Naive B cell (primary cell): ENCODE results near the gene PRKCG. TPM values are rescaled to one million over a fixed set of nuclear protein-coding genes. Genes with fewer than 3 reads are reported as not detected.
A peak's percentile ranks its signal among the peaks of the same experiment; 100 is the strongest.

ENCODE experiments used
- ATAC-seq, 2 donors: fragments of 150-1000 bp; cut with Tn5 transposase; 2 replicates each; pipeline ENCODE4 v1.10.0; 2021; ENCODE audit warnings: low read depth in 2 of 2, mild to moderate bottlenecking in 2 of 2, moderate library complexity in 2 of 2
- DNase-seq: peaks from one replicate; pipeline ENCODE4 v3.0.0; 2022
- H3K27ac Mint-ChIP-seq, 6 donors: one replicate each; pipeline ENCODE4 v1.8.0; 2020 to 2022; ENCODE audit warnings: mild to moderate bottlenecking in 6 of 6, mixed read lengths in 6 of 6, moderate library complexity in 5 of 6, inconsistent platforms in 2 of 6
- H3K27me3 Mint-ChIP-seq, 3 donors: one replicate each; pipeline ENCODE4 v1.8.0; 2021 to 2022; ENCODE audit warnings: mixed read lengths in 3 of 3, mild to moderate bottlenecking in 1 of 3
- H3K36me3 Mint-ChIP-seq, 2 donors: one replicate each; pipeline ENCODE4 v1.8.0; 2020 to 2022; ENCODE audit warnings: mixed read lengths in 2 of 2, inconsistent platforms in 1 of 2, mild to moderate bottlenecking in 1 of 2
- H3K4me1 Mint-ChIP-seq, 3 donors: one replicate each; pipeline ENCODE4 v1.8.0; 2020 to 2022; ENCODE audit warnings: mixed read lengths in 3 of 3, inconsistent platforms in 1 of 3, mild to moderate bottlenecking in 1 of 3, moderate library complexity in 1 of 3
- H3K4me3 Mint-ChIP-seq, 8 donors: one replicate each; pipeline ENCODE4 v1.8.0; 2020 to 2022; ENCODE audit warnings: mild to moderate bottlenecking in 8 of 8, mixed read lengths in 8 of 8, moderate library complexity in 8 of 8, inconsistent platforms in 2 of 8
- H3K9me3 Mint-ChIP-seq, 7 donors: one replicate each; pipeline ENCODE4 v1.8.0; 2020 to 2022; ENCODE audit warnings: mixed read lengths in 7 of 7, mild to moderate bottlenecking in 5 of 7, inconsistent platforms in 2 of 7, moderate library complexity in 1 of 7
- polyA plus RNA-seq, 6 donors: library from polyadenylated mRNA; unstranded; fragments of 300-500 nt; fragmentation: Illumina TruSeq; gene quantifications; one replicate each; pipeline ENCODE4 v1.2.3, GENCODE V29; 2021; ENCODE audit warnings: low read depth in 6 of 6

The PRKCG gene
- polyA plus RNA-seq, 6 donors from 2014 or later, result 0.31 to 0.35 TPM; not detected in 4

DNA sequence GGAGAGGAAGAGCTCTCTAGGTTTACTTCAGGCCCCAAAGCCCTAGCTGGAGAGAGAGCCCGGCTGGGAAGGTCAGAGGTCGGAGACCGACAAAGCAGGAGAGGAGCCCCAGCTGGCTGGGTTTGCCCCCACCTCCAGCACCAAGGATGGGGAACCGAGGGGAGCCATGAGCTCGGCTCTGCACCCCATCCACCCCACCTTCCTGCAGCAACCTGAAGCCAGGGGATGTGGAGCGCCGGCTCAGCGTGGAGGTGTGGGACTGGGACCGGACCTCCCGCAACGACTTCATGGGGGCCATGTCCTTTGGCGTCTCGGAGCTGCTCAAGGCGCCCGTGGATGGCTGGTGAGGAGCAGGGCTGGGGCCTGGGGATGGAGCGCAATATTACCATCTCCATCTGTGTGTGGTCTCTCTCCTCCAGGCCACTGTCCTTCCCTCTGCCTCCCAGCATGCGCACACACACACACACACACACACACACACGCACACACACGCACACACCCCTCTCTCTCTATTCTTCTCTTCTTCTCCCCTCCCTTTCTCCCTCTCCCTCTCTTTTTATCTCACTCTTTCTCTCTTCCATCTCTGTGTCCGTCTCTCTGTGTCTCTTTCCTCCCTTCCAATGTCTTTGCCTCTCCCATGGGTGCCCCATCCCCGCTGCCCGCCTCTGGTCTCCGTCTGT lies 10.4 kb downstream of the PRKCG start:
- Mint-ChIP-seq H3K27ac (peak overlapping the region in 2 of 6 donors; percentile 4 to 49), H3K9me3 (peaks cover 0 to 6% (median 0%) of the 10 kb centered on the region in 7 donors), H3K27me3 (peaks cover 37 to 59% (median 49%) of the 10 kb centered on the region in 3 donors), H3K4me3 (no peak overlapping the region), H3K36me3 (peaks cover 0 to 10% of the 10 kb centered on the region in 2 donors), H3K4me1 (peaks cover 0 to 7% (median 6%) of the 10 kb centered on the region in 3 donors)
- ATAC-seq (no peak), DNase-seq (no peak)

DNA sequence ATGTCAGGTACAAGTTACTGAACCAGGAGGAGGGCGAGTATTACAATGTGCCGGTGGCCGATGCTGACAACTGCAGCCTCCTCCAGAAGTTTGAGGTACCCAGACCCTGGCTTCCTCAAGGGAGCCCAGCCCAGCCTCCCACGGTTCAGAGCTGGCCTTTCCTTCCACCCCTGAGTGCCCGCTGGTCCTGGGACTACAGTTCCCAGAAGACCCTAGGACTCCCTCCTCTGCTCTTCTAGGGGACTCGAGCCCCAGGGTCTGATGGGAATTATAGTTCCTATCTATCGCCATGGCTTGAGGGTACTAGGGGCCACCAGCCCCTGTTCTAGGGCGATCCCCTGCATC lies 11.0 kb downstream of the PRKCG start:
- ATAC-seq (no peak), DNase-seq (no peak)
- peaks cover 3 to 10% (median 6%) of the 10 kb centered on the region in 3 donors for H3K4me1 Mint-ChIP-seq
- H3K36me3 Mint-ChIP-seq, result peaks cover 0 to 15% of the 10 kb centered on the region in 2 donors
- no peak overlapping the region for H3K27ac Mint-ChIP-seq
- H3K27me3 Mint-ChIP-seq, result peaks cover 39 to 64% (median 54%) of the 10 kb centered on the region in 3 donors
- H3K9me3 Mint-ChIP-seq, result peaks cover 0 to 6% (median 0%) of the 10 kb centered on the region in 7 donors
- no peak overlapping the region for H3K4me3 Mint-ChIP-seq

DNA sequence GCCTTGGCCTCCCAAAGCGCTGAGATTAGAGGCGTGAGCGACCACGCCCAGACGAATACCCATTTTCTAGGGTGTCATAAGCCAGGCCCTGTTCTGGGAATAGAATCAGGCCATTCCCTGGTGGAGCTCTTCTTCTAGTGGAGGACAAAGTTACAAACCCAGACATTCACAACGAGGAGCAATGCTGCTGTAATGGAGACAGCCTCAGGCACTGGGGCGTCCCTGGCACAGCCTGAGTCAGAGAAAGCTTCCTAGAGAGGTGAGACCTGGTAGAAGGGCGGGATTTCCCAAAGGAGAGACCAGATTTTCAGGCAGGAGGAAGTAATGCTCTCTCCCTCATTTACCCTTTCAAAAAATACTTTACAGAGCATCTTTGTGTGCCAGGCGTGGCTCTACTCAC lies 12.7 kb downstream of the PRKCG start:
- H3K4me3 Mint-ChIP-seq, result no peak overlapping the region
- H3K27ac Mint-ChIP-seq, result no peak overlapping the region
- peaks cover 7 to 15% (median 10%) of the 10 kb centered on the region in 3 donors for H3K4me1 Mint-ChIP-seq
- DNase-seq (no peak), ATAC-seq (no peak)
- peaks cover 42 to 81% (median 71%) of the 10 kb centered on the region in 3 donors for H3K27me3 Mint-ChIP-seq
- peaks cover 4 to 19% of the 10 kb centered on the region in 2 donors for H3K36me3 Mint-ChIP-seq
- H3K9me3 Mint-ChIP-seq, result peaks cover 0 to 6% (median 2%) of the 10 kb centered on the region in 7 donors

DNA sequence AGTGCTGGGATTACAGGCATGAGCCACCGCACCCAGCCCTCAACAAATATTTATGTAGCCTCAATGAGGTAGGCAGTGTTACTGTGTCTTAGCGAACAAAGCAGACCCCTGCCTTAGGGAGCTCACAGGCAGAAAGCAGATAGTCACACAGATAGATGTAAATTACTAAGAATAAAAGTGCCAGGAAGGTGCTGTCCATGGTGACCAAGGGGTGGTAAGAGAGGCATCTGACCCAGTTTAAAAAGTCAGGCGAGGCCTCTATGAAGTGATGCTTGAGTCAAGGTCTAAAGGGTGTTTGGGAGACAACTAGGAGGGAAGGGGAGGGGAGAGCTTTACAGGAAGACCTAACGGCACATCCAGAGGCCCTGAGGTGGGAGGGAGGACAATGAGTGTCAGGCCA lies 14.7 kb downstream of the PRKCG start:
- ATAC-seq (no peak), DNase-seq (no peak)
- H3K4me1 Mint-ChIP-seq, result peaks cover 6 to 11% (median 7%) of the 10 kb centered on the region in 3 donors
- H3K4me3 Mint-ChIP-seq, result no peak overlapping the region
- H3K27me3 Mint-ChIP-seq, result peaks cover 56 to 85% (median 69%) of the 10 kb centered on the region in 3 donors
- H3K36me3 Mint-ChIP-seq, result peaks cover 4 to 16% of the 10 kb centered on the region in 2 donors
- H3K27ac Mint-ChIP-seq, result no peak overlapping the region
- peaks cover 0 to 6% (median 2%) of the 10 kb centered on the region in 7 donors for H3K9me3 Mint-ChIP-seq

DNA sequence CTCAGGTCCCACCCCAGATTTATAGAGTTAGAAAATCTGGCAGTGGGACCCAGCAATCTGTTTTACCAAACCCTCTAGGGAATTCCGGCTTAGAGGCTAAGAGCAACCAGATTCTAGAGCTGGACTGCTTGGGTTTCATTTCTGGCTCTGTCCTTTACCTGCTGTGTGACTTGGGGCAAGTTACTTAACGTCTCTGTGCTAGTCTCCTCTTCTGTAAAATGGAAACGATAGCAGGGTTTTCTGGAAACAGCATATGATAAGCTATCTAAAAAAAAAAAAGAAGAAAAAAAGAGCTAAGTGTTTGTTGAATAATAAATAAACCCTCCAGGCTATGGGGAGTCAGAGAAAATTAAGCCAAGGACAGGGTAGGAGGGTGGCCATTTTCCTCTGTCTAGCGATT lies 15.5 kb downstream of the PRKCG start:
- Mint-ChIP-seq H3K36me3 (peaks cover 4 to 9% of the 10 kb centered on the region in 2 donors), H3K27ac (no peak overlapping the region), H3K9me3 (peaks cover 0 to 6% (median 2%) of the 10 kb centered on the region in 7 donors), H3K4me1 (peaks cover 6 to 11% (median 7%) of the 10 kb centered on the region in 3 donors), H3K4me3 (no peak overlapping the region), H3K27me3 (peaks cover 54 to 77% (median 69%) of the 10 kb centered on the region in 3 donors)
- no peak for DNase-seq
- no peak for ATAC-seq

DNA sequence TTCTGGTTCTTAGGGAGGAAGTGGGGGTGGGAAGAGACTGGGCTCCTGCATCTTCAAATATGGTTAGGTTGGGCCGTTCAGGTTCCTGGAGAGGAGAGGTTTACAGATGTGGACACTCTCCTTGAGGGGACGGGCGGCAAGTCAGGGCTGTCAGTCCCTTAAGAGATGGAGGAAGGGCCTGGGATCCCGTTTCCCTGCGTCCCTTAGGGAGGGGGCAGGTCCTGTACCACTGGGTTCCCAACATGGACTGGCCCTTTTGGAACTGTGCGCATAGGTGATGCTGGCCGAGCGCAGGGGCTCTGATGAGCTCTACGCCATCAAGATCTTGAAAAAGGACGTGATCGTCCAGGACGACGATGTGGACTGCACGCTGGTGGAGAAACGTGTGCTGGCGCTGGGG lies 16.2 kb downstream of the PRKCG start:
- DNase-seq (no peak), ATAC-seq (no peak)
- H3K36me3 Mint-ChIP-seq, result peaks cover 4 to 9% of the 10 kb centered on the region in 2 donors
- H3K4me3 Mint-ChIP-seq, result peak overlapping the region in 1 of 8 donors; percentile 30
- peaks cover 6 to 11% (median 7%) of the 10 kb centered on the region in 3 donors for H3K4me1 Mint-ChIP-seq
- H3K9me3 Mint-ChIP-seq, result peaks cover 0 to 6% (median 2%) of the 10 kb centered on the region in 7 donors
- no peak overlapping the region for H3K27ac Mint-ChIP-seq
- peaks cover 49 to 70% (median 65%) of the 10 kb centered on the region in 3 donors for H3K27me3 Mint-ChIP-seq

DNA sequence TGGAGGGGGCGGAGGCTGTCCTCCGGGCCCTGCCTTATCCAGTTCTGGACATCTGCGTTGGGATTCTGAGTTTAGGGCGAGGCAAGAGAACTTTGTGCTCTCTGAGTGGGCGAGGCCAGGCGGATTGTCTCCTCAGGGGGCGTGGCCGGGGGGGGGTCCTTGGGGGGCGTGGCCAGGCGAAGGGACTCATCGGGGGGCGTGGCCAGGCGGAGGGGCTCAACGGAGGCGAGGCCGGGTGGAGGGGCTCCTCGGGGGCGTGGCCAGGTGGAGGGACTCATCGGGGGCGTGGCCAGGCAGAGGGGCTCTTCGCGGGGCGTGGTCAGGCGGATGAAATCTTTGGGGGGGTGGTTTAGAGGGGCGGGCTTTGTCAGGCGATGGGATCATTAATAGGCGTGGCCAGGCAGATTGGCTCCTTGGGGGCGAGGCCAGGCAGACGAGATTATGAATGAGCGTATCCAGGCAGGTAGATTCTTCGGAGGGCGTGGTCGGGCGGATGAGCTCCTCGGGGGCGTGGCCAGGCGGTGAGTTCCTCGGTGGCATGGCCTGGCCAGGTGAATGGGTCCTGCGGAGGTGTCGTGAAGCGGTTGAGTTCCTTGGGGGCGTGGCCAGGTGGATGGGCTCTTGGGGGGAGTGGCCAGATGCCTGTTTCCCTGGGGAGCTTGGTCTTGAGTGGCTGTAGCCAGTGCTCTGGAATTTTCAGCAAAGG lies 16.8 kb downstream of the PRKCG start:
- ATAC-seq (no peak), DNase-seq (no peak)
- H3K27me3 Mint-ChIP-seq, result peaks cover 46 to 66% (median 60%) of the 10 kb centered on the region in 3 donors
- peaks cover 0 to 6% (median 2%) of the 10 kb centered on the region in 7 donors for H3K9me3 Mint-ChIP-seq
- peak overlapping the region in 3 of 8 donors; percentile 12 to 42 (median 30) for H3K4me3 Mint-ChIP-seq
- peaks cover 6 to 11% (median 7%) of the 10 kb centered on the region in 3 donors for H3K4me1 Mint-ChIP-seq
- H3K36me3 Mint-ChIP-seq, result peaks cover 4 to 9% of the 10 kb centered on the region in 2 donors
- peak overlapping the region in 2 of 6 donors; percentile 24 to 76 for H3K27ac Mint-ChIP-seq

DNA sequence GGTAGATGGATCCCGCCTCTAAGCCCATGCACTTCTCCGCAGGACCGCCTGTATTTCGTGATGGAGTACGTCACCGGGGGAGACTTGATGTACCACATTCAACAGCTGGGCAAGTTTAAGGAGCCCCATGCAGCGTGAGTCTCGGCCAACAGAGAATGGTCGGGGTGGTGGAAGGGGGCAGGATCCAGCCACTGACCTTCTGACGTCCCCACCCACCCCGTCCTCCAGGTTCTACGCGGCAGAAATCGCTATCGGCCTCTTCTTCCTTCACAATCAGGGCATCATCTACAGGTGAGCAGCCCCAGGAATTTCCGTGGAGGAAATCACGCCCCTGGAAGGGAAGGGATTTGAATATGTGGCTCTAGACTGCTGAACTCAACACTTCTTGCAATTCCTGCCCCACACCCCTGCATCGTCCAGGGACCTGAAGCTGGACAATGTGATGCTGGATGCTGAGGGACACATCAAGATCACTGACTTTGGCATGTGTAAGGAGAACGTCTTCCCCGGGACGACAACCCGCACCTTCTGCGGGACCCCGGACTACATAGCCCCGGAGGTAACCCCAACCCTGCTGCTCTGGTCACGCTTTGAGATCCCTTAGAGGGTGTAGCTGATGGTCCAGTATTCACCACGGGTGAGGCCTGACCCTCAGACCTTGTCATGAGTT lies 18.3 kb downstream of the PRKCG start:
- H3K27ac Mint-ChIP-seq, result no peak overlapping the region
- no peak for DNase-seq
- peaks cover 6 to 11% (median 7%) of the 10 kb centered on the region in 3 donors for H3K4me1 Mint-ChIP-seq
- H3K9me3 Mint-ChIP-seq, result peaks cover 0 to 6% (median 4%) of the 10 kb centered on the region in 7 donors
- H3K4me3 Mint-ChIP-seq, result no peak overlapping the region
- H3K27me3 Mint-ChIP-seq, result peaks cover 51 to 69% (median 63%) of the 10 kb centered on the region in 3 donors
- peaks cover 4 to 9% of the 10 kb centered on the region in 2 donors for H3K36me3 Mint-ChIP-seq
- no peak for ATAC-seq

DNA sequence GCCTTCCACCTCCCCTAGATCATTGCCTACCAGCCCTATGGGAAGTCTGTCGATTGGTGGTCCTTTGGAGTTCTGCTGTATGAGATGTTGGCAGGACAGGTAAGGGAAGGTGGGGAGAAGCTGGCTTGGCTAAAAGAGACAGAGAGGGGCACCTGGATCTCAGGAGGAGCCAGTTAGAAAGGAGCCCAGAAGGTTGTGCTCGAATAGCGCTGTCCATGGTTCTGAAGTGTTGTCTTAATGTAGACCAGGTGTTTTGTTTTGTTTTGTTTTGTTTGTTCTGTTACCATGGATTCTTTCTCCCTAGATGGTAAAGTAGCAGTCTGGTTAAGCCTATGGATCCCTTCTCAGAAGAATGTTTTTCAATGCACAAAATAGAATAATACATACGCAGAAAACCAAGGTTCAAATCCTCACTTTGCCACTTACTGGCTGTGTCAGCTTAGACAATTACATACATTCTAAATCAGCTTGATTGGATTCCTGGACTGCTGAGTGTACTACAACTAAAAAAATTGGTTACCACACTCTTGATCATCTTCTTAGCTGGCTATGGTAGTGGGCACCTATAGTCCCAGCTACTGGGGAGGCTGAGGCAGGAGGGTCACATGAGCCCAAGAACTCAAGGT lies 21.2 kb downstream of the PRKCG start:
- Mint-ChIP-seq H3K4me3 (no peak overlapping the region), H3K36me3 (peaks cover 4 to 28% of the 10 kb centered on the region in 2 donors), H3K27ac (peak overlapping the region in 1 of 6 donors; percentile 62), H3K9me3 (peaks cover 0 to 10% (median 3%) of the 10 kb centered on the region in 7 donors), H3K4me1 (peaks cover 24 to 28% (median 25%) of the 10 kb centered on the region in 3 donors), H3K27me3 (peaks cover 62 to 75% (median 72%) of the 10 kb centered on the region in 3 donors)
- DNase-seq, result no peak
- peak in 1 of 2 donors; percentile 22 for ATAC-seq

DNA sequence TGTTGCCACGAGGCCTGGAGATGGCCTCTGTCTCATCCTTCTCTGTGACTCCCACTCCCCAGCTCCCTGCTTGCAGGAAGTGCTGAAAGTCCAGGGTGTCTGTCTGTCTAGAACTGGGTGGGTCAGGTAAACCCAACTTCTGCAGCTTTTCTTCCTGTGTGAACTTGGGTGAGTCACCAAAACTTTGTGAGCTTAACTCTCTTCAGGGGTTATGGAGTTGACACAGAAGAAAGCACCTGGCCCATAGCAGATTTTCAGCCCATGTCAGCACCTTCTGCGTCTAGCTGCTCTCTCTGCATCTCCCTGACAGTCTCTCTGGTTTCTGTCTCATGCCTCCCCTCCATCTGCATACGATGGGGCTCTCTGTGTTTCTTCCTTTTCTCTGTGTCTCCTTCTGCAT lies 22.9 kb downstream of the PRKCG start:
- Mint-ChIP-seq H3K9me3 (peaks cover 0 to 10% (median 5%) of the 10 kb centered on the region in 7 donors), H3K4me1 (peaks cover 32 to 37% (median 32%) of the 10 kb centered on the region in 3 donors), H3K4me3 (no peak overlapping the region), H3K27me3 (peaks cover 62 to 73% (median 72%) of the 10 kb centered on the region in 3 donors), H3K36me3 (peaks cover 0 to 40% of the 10 kb centered on the region in 2 donors), H3K27ac (no peak overlapping the region)
- no peak for ATAC-seq
- no peak for DNase-seq

DNA sequence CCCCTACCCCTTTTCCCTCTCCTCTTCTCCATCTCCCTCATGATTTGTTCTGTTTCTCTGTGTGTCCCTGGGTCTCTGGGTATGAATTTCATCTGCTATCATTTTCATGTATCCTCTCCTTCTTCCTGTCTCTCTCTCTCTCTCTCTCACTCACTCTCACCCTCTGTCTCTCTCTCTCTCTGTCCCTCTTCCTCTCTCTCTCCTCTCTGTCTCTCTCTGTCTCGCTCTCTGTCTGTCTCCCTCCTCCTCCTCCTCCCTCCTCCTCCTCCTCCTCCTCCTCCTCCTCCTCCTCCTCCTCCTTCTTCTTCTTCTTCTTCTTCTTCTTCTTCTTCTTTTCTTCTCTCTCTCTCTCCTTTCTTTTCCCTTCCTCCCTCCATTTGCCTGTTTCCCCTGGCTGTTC lies 23.8 kb downstream of the PRKCG start:
- Mint-ChIP-seq H3K36me3 (peaks cover 0 to 49% of the 10 kb centered on the region in 2 donors), H3K4me3 (no peak overlapping the region), H3K27me3 (peaks cover 62 to 80% (median 73%) of the 10 kb centered on the region in 3 donors), H3K9me3 (peaks cover 2 to 10% (median 5%) of the 10 kb centered on the region in 7 donors), H3K4me1 (peaks cover 35 to 45% (median 36%) of the 10 kb centered on the region in 3 donors), H3K27ac (no peak overlapping the region)
- no peak for ATAC-seq
- no peak for DNase-seq

DNA sequence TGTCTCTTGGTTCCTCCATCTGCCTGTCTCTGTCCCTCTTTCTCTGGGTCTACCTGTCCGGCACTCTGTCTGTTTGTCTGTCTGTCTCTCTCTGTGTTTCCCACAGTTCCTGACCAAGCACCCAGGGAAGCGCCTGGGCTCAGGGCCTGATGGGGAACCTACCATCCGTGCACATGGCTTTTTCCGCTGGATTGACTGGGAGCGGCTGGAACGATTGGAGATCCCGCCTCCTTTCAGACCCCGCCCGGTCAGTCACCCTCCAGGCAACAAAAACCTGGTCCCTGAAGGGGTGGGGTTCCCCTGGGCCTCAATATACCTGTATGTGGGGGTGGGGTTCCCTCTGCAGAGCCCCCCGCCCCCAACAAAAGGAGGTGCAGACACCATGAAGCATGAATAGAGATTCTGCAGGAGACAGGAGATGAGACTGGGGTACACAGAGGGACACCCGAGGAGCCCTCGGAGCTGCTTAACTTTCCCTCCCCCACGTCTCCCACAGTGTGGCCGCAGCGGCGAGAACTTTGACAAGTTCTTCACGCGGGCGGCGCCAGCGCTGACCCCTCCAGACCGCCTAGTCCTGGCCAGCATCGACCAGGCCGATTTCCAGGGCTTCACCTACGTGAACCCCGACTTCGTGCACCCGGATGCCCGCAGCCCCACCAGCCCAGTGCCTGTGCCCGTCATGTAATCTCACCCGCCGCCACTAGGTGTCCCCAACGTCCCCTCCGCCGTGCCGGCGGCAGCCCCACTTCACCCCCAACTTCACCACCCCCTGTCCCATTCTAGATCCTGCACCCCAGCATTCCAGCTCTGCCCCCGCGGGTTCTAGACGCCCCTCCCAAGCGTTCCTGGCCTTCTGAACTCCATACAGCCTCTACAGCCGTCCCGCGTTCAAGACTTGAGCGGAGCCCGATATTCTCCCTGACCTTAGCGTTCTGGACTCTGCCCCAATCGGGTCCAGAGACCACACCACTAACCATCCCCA lies 24.5 kb downstream of the PRKCG start:
- Mint-ChIP-seq H3K4me1 (peaks cover 35 to 45% (median 37%) of the 10 kb centered on the region in 3 donors), H3K9me3 (peaks cover 4 to 10% (median 5%) of the 10 kb centered on the region in 7 donors), H3K36me3 (peaks cover 0 to 54% of the 10 kb centered on the region in 2 donors), H3K27me3 (peaks cover 63 to 87% (median 74%) of the 10 kb centered on the region in 3 donors), H3K27ac (no peak overlapping the region), H3K4me3 (peak overlapping the region in 2 of 8 donors; percentile 6 to 74)
- ATAC-seq (peak; percentile 66 to 73), DNase-seq (peak; percentile 58)
